NCI-H1436 treated with DMSO at 0.1 percent for 48 hours (cell line): ENCODE results near the gene SDK2.

Source experiments
- DNase-seq: peaks from one replicate; lab custom pipeline; 2025; lab: John Stamatoyannopoulos, UW

Gene SDK2

GRCh38 chr17:73297934-73298861 lies 346.0 kb downstream of the SDK2 start:
- no peak for DNase-seq

GRCh38 chr17:73293480-73293911 lies 350.7 kb downstream of the SDK2 start:
- DNase-seq: no peak

DNA sequence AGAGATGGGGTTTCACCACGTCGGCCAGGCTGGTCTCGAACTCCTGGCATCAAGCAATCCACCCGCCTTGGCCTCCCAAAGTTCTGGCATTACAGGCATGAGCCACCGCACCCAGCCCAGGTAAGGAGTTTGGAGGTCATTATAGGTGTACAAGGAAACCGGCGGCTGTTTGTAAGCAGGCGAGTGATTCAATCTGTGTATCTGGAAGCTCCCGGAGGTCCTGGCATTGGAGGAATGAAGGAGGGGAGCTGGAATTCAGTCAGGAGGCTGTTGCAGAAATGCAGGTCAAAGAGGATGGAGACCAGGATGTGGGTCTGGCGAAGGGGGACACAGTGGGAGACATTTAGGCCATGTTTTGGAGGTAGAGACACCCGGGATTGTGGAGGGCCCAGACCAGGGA lies 351.2 kb downstream of the SDK2 start:
- no peak for DNase-seq

- DNase-seq: no peak
Observed at GRCh38 chr17:73292031-73292531, 352.2 kb downstream of the SDK2 start.

DNA sequence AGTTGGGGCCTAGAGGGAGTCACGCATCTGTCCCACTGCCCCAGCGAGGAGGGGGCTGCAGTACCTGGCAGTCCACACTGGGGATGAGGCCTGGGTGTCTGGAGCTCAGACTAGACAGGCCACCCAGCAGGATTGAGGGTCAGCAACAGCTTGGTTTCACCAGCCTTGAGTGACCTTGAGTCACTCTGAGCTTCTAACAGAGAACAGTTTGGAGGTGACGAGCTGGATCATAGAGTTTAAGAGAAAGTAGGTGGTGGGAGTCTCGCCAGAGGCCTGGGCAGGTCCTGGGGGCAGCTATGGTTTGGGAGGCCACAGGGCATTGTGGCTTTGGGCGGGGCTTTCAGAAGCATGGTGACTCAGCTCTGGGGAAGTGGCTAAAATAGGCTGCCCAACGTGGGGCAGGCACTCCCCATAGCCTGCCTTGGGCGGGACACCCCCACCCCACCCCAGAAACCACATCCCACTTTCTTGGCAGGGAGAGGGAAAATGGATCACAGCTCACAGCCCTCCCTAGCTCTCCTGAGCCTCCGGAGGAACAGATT lies 352.9 kb downstream of the SDK2 start:
- no peak for DNase-seq

DNA sequence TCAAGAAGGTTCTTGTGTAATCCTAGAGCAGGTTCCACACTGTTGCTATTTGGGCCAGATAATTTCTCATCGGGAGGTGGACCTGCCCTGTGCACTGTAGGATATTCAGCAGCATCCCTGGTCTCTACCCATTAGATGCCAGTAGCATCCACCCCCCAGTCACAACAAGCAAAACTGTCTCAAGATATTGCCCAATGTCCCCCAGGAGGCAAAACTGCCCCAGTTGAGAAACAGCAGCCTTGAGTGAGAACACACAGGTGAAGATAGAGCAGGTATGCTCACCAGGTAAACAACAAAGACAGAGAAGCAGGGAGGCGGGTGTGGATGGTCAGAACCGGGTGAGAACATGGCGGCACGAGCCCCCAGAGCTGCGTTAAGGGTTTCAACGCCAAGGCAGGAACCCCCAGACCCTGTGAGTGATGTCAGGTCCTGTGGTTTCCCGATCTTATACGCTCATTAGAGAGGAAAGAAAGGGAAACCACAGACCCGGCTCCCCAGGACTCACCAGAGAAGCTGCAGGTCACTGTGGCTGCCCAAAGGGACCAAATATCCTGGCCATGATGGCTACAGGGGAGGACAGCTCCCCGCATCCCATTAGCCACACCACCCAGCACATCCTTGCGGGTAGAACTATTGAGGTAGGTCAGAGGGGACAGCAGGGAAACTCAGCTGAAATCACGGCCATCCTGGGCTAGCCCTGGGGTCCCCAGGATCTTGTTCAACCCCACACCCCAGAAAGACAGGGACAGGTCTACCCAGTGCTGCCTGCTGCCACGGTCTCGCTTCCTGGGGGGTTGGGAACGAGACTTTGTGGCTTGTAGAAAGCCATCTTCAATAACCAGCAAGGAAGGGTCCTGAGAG lies 353.6 kb downstream of the SDK2 start:
- DNase-seq: no peak

DNA sequence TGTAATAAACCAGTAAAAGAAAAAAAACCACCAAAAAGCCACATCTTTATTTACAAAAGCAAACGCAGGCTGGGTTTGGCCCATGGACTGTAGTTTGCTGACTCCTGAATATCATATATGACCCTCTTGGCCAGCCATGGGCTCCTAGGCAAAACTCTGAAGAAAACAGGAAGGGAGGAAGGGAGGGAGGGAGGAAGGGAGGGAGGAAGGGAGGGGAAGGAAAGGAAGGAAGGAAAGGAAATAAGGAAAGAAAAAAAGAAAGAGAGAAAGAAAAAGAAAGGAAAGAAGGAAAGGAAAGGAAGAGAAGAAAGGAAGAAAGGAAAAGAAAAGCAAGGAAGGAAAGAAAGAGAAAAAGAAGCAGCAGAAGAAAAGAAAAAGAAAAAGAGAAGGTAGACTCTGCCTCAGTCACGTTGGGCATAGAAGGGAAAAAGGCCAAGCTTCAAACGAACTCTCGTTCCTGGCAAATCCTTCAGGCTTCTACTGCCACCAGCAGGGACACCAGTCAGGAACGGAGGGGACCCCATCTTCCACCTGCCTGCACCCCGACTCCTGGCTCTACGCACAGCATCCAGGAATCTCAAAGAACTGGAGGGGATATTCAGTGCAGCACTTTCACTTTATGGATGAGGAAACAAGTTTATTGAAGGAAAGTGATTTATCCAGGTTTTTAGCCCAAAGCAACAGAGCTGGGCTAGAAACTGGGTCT lies 354.5 kb downstream of the SDK2 start:
- DNase-seq: no peak

DNA sequence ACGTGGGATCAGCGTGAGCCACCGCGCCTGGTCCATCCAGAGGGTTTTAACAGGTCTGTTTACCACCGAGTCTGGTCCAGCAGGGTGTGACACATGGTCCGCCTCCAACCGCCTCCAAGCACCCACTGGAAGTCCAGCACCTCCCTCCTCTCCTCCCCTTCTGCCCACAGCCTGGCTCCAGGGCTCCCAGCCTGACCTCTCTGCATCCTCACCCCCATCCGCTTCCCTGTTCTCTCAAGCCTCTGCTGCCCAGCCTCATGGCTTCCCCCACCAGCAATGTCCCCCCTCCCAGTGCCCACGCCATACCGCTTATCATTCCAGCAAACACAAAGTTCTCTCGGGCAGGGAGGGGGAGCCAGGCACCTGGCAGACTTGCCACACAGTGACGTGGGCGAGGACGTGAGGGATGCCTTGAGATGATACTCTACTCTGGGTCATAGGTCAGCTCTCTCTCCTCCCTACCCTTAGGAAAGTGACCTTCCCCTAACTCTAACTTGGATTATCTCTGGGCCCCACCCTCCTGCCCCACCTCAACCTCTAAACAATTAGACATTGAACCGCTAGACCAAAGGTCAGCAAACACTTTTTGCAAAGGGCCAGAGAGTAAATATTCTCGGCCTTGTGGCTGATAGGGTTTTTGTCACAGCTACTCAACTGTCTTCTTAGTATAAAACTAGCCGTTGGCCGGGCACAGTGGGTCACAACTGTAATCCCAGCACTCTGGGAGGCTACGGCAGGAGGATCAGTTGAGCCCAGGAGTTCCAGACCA lies 355.5 kb downstream of the SDK2 start:
- DNase-seq: no peak

DNA sequence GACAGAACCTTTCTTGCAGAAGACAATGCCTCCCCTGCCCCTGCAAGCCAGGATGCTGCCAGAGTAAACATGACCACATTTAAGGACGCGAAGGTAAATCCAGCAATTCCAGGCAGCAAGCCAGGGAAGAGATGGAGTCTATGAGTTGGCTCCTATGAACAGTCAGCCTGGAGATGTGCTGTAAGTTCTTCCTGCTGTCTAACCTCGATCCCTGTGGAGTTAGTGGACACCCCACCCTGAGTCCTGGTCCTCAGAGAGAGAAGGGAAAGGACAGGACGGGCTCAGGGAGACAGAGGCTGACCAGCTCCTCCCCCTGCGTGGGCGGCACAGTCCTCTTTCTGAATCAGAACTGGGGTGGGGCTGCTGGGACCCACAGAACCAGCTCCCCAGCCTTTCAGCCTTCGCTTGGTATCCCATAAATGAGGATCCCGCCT lies 357.4 kb downstream of the SDK2 start:
- DNase-seq: no peak

DNA sequence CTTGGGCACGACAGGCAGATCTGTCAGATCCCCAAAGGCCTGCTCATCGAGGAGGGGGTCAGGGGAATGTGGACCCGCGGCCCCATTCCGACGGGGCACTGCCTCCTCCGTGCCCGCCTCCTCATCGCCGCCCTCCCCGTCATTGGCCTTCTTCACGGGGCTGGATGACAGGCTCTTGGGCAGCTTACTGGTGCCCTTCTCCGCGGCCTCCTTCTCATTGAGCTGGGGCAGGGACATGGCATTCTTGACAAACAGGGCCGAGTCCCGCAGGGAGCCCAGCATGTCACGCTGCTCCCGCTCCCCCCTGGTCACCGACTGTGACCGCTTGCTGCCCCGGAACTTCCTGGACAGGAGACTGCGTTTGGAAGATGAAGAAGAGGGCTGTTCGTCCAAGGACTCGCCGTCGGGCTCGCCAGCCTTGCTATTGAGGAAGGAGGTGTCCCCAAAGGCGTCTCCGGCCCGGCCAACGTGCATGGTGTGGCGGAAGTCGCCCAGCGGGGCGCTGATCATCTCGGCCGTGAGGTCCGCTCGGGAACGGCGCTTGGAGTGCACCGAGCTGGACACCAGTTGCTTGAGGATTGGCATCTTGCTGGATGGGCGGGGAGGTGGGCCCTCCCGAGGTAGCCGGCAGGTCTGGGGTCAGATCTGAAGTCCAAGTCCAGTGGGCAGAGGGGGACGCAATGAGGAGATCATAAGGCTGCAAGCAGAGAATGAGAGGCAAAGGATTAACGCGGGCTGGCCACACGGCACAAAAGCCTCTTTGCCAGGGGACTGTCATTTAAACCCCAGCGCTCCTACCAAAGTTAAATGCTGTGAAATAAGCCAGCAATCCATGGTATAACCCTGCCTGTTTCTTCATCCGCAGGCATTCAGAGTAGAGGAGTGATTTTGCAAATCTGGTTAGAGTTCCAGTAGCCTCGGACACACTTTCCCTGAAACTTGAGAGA lies 358.1 kb downstream of the SDK2 start:
- no peak for DNase-seq

DNA sequence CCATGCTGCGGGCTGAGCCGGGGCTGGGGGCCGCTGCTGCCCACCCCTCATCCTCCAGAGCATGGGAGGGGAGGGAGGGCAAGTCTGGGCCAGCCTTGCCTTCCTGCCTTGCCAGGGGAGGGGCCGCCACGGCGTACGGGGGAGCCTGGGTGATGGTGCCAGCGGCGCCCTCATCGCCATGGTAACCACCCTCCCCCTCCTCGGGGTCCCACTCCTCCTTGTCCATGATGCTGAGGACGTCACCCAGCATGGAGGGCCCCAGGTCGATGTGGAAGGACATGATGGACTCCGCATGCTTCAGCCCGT lies 358.7 kb downstream of the SDK2 start:
- no peak for DNase-seq

DNA sequence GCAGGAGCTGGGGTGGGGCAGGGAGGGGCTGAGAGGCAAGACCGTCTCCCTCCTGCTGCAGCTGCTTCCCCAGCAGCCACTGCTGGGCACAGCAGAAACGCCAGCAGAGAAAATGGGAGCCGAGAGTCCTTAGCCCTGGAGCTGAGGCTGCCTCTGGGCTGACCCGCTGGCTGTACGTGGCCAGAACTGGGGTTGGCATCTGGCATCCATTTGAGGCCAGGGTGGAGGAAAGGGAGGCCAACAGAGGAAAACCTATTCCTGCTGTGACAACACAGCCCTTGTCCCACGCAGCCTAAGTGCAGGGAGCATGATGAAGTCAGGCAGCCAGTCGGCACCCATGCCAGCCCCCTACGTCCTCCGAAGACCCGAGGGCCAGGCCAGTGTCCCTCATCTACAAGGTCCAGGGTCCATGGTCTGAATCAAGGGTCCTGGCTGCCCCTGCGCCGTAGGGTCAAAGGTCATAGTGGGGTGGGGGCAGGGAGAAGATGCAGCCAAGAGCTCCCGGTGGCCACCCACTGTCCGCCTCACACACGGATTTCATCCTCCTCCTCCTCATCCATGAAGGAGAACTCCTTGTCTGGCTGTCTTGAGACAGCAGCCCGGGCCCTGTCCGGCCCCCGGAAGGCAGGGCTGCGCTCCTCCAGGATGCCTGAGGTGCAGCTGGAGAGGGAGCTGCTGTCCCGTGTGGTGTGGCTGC lies 359.2 kb downstream of the SDK2 start:
- no peak for DNase-seq
